Measurements from ENCODE around the gene F13A1.
"Not testable (repeated sequence)": the region's sequence is repeated elsewhere in the genome, so short reads cannot be mapped to it uniquely, and the experiment has no call there.

Gene F13A1

GRCh38 chr6:6317386-6317785 lies 3.1 kb downstream of the F13A1 start:
- no peak for DNase-seq

- no peak for DNase-seq
These were observed 4.8 kb downstream of the F13A1 start for GRCh38 chr6:6315660-6316059.

GRCh38 chr6:6314596-6314995 lies 5.9 kb downstream of the F13A1 start:
- DNase-seq = no peak

- DNase-seq = no peak
These were observed 7.5 kb downstream of the F13A1 start for GRCh38 chr6:6312901-6313441.

- no peak for DNase-seq
These were observed 14.9 kb downstream of the F13A1 start for GRCh38 chr6:6305575-6305974.

GRCh38 chr6:6300383-6300782 lies 20.1 kb downstream of the F13A1 start:
- not testable (repeated sequence) for DNase-seq

- DNase-seq = no peak
These were observed 27.1 kb downstream of the F13A1 start for GRCh38 chr6:6293317-6293716.

- no peak for DNase-seq
These were observed 33.0 kb downstream of the F13A1 start for GRCh38 chr6:6287415-6287814.

- no peak for DNase-seq
These were observed 34.8 kb downstream of the F13A1 start for GRCh38 chr6:6285679-6286078.

GRCh38 chr6:6284221-6284966 lies 36.1 kb downstream of the F13A1 start:
- no peak for DNase-seq

- no peak for DNase-seq
These were observed 36.7 kb downstream of the F13A1 start for GRCh38 chr6:6283746-6284145.

GRCh38 chr6:6282716-6283115 lies 37.7 kb downstream of the F13A1 start:
- DNase-seq = no peak

GRCh38 chr6:6277413-6277812 lies 43.0 kb downstream of the F13A1 start:
- DNase-seq = no peak

- no peak for DNase-seq
These were observed 49.4 kb downstream of the F13A1 start for GRCh38 chr6:6270948-6271535.

- DNase-seq = no peak
These were observed 60.2 kb downstream of the F13A1 start for GRCh38 chr6:6260196-6260722.

- DNase-seq = no peak
These were observed 63.6 kb downstream of the F13A1 start for GRCh38 chr6:6256886-6257285.

GRCh38 chr6:6256259-6256658 lies 64.2 kb downstream of the F13A1 start:
- no peak for DNase-seq

- DNase-seq = no peak
These were observed 68.7 kb downstream of the F13A1 start for GRCh38 chr6:6251555-6252280.

- DNase-seq = no peak
These were observed 71.8 kb downstream of the F13A1 start for GRCh38 chr6:6248651-6249050.

- no peak for DNase-seq
These were observed 73.9 kb downstream of the F13A1 start for GRCh38 chr6:6246544-6246943.

- DNase-seq = no peak
These were observed 75.8 kb downstream of the F13A1 start for GRCh38 chr6:6244624-6245023.

GRCh38 chr6:6243846-6244245 lies 76.6 kb downstream of the F13A1 start:
- DNase-seq = no peak
